Measurements from ENCODE around the gene ADAMTS14.

DNA sequence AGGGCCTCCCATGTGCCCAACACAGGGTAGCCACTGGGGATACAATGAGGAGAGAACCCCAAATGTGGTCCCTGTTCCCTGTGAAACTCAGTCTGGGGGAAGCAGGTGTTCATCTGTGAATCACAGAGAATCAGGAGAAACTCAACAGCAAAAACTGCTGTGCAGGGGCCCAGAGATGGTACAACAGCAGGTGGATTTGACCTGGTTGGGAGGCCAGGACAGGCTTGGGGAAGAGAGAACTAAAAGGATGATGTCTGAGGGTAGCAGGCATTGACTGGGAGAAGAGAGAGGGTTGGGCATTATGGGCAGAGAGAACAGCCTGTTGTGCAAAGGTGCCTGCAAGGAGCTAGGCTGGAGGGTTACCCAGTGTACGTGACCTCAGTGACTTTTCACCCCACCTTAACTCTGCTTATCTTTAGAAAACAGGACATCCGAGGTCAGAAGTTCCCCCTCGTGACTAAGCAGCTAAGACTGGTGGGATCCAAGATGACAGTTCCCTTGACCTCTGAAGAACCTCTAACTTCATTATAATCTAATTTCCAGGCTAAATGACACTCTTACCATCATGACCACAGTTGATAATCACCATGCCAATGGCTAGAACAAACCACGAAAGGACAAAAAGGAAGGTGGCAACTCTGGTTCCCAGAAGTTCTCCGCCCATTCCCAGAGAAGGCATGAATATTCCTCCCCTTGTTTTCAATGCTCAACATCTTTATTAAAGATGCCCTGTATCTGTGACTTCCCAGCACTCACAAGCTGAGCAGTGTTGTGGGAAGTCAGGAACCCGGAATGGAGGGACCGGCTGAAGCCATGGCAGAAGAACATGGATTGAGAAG, 5.1 kb upstream of the ADAMTS14 start:
- TF ChIP-seq, protein P1, sequence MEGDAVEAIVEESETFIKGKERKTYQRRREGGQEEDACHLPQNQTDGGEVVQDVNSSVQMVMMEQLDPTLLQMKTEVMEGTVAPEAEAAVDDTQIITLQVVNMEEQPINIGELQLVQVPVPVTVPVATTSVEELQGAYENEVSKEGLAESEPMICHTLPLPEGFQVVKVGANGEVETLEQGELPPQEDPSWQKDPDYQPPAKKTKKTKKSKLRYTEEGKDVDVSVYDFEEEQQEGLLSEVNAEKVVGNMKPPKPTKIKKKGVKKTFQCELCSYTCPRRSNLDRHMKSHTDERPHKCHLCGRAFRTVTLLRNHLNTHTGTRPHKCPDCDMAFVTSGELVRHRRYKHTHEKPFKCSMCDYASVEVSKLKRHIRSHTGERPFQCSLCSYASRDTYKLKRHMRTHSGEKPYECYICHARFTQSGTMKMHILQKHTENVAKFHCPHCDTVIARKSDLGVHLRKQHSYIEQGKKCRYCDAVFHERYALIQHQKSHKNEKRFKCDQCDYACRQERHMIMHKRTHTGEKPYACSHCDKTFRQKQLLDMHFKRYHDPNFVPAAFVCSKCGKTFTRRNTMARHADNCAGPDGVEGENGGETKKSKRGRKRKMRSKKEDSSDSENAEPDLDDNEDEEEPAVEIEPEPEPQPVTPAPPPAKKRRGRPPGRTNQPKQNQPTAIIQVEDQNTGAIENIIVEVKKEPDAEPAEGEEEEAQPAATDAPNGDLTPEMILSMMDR (IDR thresholded peaks at IDR 0.05; ENCODE audit: borderline replicate concordance, extremely low read depth, low read length, poor library complexity, severe bottlenecking), result no peak
- no peak for TF ChIP-seq EZH2 (IDR thresholded peaks at IDR 0.05; ENCODE audit: borderline replicate concordance, low read depth, low read length, severe bottlenecking)
